ENCODE data around the gene NTSR2. TPM values are rescaled to one million over a fixed set of nuclear protein-coding genes. Genes with fewer than 3 reads are reported as not detected.

The NTSR2 gene
- polyA plus RNA-seq, 1 experiment, result not detected

- no peak for TF ChIP-seq CTCF (IDR thresholded peaks at IDR 0.05; ENCODE audit: insufficient read depth, low read depth, low read length)
- ChIA-PET POLR2A (no interaction called here), CTCF (interaction anchor here (0.8 kb wide), 1 partner anchor 20 kb away, joined by 3 read pairs; no protein-coding TSS in a partner anchor)
- no peak for DNase-seq (ENCODE audit: low read depth)
- Histone ChIP-seq H3K36me3 (ENCODE audit: control insufficient read depth, insufficient read depth, low read length) (no peaks in the 10 kb centered on the region), H3K27me3 (ENCODE audit: control insufficient read depth, insufficient read depth, low read length) (peaks cover 10% of the 10 kb centered on the region), H3K4me3 (ENCODE audit: low read depth, low read length) (no peak overlapping the region)
These were observed 1.9 kb downstream of the NTSR2 start for GRCh38 chr2:11667866-11668637.

DNA sequence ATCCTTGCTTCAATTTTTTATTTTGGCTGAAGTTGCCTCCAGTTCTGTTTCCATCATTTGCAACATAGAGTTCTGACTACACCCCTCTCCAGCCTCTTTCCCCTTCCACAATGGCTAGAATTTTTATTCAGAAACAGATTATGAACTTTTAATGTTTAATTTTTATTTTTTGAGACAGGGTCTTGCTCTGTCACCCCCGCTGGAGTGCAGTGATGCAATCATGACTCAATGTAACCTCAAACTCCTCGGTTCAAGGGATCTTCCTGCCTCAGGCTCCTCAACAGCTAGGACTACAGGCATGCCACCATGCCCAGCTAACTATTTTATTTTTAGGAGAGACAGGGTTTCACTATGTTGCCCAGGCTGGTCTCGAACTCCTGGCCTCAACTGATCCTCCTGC, 2.8 kb downstream of the NTSR2 start:
- ChIA-PET POLR2A (no interaction called here), CTCF (interaction anchor here (1.5 to 1.9 kb wide), 2 partner anchors 9 to 111 kb away, joined by 3 to 5 read pairs; no protein-coding TSS in a partner anchor)
- Histone ChIP-seq H3K36me3 (ENCODE audit: control insufficient read depth, insufficient read depth, low read length) (no peaks in the 10 kb centered on the region), H3K4me3 (ENCODE audit: low read depth, low read length) (no peak overlapping the region), H3K27me3 (ENCODE audit: control insufficient read depth, insufficient read depth, low read length) (peaks cover 10% of the 10 kb centered on the region)
- no peak for TF ChIP-seq CTCF (IDR thresholded peaks at IDR 0.05; ENCODE audit: insufficient read depth, low read depth, low read length)
- no peak for DNase-seq (ENCODE audit: low read depth)

GRCh38 chr2:11665510-11666362, 4.3 kb downstream of the NTSR2 start:
- no peaks in the 10 kb centered on the region for H3K36me3 ChIP-seq (ENCODE audit: control insufficient read depth, insufficient read depth, low read length)
- TF ChIP-seq CTCF (IDR thresholded peaks at IDR 0.05; ENCODE audit: insufficient read depth, low read depth, low read length), result no peak
- ChIA-PET CTCF (interaction anchor here (1.5 to 1.9 kb wide), 3 partner anchors 7 to 112 kb away, joined by 3 to 5 read pairs (median 4); no protein-coding TSS in a partner anchor), POLR2A (no interaction called here)
- no peak for DNase-seq (ENCODE audit: low read depth)
- no peak overlapping the region for H3K4me3 ChIP-seq (ENCODE audit: low read depth, low read length)
- peaks cover 10% of the 10 kb centered on the region for H3K27me3 ChIP-seq (ENCODE audit: control insufficient read depth, insufficient read depth, low read length)

- Histone ChIP-seq H3K36me3 (ENCODE audit: control insufficient read depth, insufficient read depth, low read length) (no peaks in the 10 kb centered on the region), H3K4me3 (ENCODE audit: low read depth, low read length) (no peak overlapping the region), H3K27me3 (ENCODE audit: control insufficient read depth, insufficient read depth, low read length) (peaks cover 7% of the 10 kb centered on the region)
- ChIA-PET CTCF (interaction anchor here (1.0 to 1.9 kb wide), 3 partner anchors 17 to 113 kb away, joined by 3 to 5 read pairs (median 4); no protein-coding TSS in a partner anchor), POLR2A (no interaction called here)
- TF ChIP-seq CTCF (IDR thresholded peaks at IDR 0.05; ENCODE audit: insufficient read depth, low read depth, low read length), result no peak
- no peak for DNase-seq (ENCODE audit: low read depth)
These were observed 5.0 kb downstream of the NTSR2 start for GRCh38 chr2:11665028-11665427.

GRCh38 chr2:11663427-11663826, 6.6 kb downstream of the NTSR2 start:
- H3K36me3 ChIP-seq (ENCODE audit: control insufficient read depth, insufficient read depth, low read length), result no peaks in the 10 kb centered on the region
- DNase-seq (ENCODE audit: low read depth), result no peak
- CTCF ChIA-PET, result interaction anchor here (0.7 to 1.2 kb wide), 4 partner anchors 25 to 530 kb away, joined by 3 to 7 read pairs (median 4); a partner anchor contains a TSS
- H3K27me3 ChIP-seq (ENCODE audit: control insufficient read depth, insufficient read depth, low read length), result peaks cover 7% of the 10 kb centered on the region
- no peak for TF ChIP-seq CTCF (IDR thresholded peaks at IDR 0.05; ENCODE audit: insufficient read depth, low read depth, low read length)
- POLR2A ChIA-PET, result interaction anchor here (0.7 kb wide), 1 partner anchor 21 kb away, joined by 3 read pairs; no protein-coding TSS in a partner anchor
- H3K4me3 ChIP-seq (ENCODE audit: low read depth, low read length), result no peak overlapping the region

Data from BJ (cell line).